Kasumi-1 (cell line): Measurements from ENCODE around the gene NLRC5.
"Not testable (repeated sequence)": the region's sequence is repeated elsewhere in the genome, so short reads cannot be mapped to it uniquely, and the experiment has no call there.

ENCODE experiments used
- DNase-seq, 2 experiments: peaks; one replicate each; lab custom pipeline; 2025; lab: John Stamatoyannopoulos, UW

Gene NLRC5

GRCh38 chr16:57044931-57045693 lies 55.8 kb downstream of the NLRC5 start:
- no peak for DNase-seq

- DNase-seq: peak; percentile 47 to 54
Observed at GRCh38 chr16:57045694-57046381, 56.5 kb downstream of the NLRC5 start.

DNA sequence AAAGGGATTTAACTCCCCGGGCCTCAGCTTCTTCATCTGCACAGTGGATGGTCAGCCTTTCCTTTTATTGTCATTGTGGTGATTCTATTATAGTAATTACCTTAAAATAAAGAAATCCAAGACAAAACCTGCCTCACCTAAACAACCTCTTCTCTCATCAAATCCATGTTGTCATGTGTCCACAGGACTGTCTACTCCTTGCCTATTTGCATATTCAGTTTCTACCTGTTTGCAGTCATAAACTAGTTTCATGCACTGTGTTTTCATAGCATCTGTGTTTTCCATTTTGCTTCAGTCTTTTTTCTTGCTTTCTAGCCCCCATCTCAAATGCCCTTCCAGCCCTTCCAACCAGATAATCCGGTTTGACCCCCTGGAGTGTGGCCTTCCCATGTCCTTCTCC lies 58.7 kb downstream of the NLRC5 start:
- DNase-seq: no peak

- no peak for DNase-seq
Observed at GRCh38 chr16:57049678-57050077, 60.3 kb downstream of the NLRC5 start.

GRCh38 chr16:57051696-57052228 lies 62.4 kb downstream of the NLRC5 start:
- DNase-seq: no peak

GRCh38 chr16:57053206-57053605 lies 63.8 kb downstream of the NLRC5 start:
- DNase-seq: no peak

GRCh38 chr16:57054338-57054737 lies 65.0 kb downstream of the NLRC5 start:
- no peak for DNase-seq

- no peak for DNase-seq
Observed at GRCh38 chr16:57054771-57055170, 65.4 kb downstream of the NLRC5 start.

GRCh38 chr16:57055671-57056070 lies 66.3 kb downstream of the NLRC5 start:
- no peak for DNase-seq

DNA sequence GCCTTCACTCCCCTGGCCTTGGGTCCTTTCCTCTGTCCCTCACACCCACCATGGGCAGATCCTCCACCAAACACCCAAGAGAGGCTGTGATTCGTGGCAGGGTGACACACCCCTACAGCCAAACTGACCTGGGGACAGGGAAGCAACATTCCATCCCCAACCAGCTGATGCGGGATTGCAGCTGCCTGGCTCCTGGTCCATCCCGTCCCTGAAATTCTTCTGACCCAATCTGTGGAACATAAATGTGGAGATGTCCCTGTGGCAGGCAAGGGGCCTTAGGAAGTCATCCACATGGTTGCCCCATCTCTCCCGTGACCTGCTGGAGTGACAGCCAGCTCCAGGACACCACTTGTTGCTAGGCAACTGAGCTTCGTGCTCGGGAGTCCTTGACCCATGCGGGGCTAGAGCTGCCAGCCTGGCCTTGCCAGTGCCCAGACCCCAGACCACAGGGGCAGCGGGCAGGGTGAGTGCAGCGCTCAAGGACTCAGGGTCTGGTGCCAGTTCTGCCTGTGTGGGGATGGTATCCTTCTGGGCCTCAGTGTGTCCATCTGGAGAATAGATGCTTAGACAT lies 69.0 kb downstream of the NLRC5 start:
- no peak for DNase-seq

GRCh38 chr16:57060323-57061083 lies 71.1 kb downstream of the NLRC5 start:
- DNase-seq: no peak

DNA sequence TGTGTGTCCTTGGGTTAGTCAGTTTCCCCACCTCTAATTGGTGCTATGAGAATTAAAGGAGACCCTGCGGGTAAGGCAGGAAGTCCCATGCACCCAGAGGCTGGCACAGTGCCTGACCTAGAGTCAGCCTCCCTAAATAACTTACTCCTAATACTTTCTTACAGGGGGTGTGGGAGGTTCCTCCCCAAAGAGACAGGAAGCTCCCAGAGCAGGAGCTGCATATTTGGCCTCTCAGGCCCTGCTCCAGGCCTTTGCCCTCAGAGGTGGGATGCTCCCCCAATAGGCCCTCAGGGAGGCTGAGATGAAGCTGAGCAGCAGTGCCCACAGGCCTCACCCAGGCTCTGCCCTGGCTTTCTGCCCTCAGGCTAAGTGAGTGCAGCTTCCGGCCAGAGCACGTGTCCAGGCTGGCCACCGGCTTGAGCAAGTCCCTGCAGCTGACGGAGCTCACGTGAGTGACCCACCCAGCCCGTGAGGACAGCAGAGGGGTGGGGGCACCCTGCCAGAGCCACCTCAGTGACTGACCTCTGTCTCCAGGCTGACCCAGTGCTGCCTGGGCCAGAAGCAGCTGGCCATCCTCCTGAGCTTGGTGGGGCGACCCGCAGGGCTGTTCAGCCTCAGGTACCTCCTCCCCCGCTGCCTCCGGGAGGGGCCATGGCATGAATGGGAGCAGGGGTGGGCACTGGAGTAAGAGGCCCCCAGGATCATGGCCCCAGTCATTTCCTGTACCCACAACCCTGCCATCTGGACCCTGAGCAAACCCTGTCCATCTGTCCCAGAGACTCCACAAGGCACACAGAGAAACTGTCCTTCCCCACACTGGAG lies 71.9 kb downstream of the NLRC5 start:
- peak; percentile 69 to 71 for DNase-seq

GRCh38 chr16:57062329-57062728 lies 73.0 kb downstream of the NLRC5 start:
- no peak for DNase-seq

DNA sequence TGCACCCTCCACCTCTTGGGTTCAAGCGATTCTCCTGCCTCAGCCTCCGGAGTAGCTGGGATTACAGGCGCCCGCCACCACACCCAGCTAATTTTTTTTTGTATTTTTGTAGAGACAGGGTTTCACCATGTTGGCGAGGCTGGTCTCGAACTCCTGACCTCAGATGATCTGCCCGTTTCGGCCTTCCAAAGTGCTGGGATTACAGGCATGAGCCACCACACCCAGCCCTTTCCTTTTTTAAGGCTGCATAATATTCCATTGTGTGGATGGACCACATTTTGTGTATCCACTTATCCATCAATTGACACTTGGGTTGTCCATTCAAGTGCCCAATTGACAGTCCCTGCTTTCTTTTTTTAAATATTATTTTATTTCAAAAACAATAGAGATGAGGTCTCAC lies 73.8 kb downstream of the NLRC5 start:
- not testable (repeated sequence) for DNase-seq

DNA sequence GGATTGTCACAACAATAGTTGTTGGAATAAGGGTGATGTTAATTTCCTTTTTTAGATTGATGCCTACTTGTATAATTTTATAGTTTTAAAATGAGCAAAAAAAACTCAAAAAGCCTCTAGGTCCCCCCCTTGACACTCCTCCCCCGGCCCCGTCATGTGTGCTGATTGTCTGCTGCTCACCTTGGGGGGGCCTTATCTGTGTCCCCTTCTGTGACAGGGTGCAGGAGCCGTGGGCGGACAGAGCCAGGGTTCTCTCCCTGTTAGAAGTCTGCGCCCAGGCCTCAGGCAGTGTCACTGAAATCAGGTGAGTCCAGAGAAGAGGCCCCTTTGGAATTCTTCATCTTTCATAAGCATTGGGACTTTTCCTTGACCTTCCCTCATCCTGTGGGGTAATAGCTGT lies 75.6 kb downstream of the NLRC5 start:
- DNase-seq: no peak

- no peak for DNase-seq
Observed at GRCh38 chr16:57066625-57067024, 77.3 kb downstream of the NLRC5 start.

DNA sequence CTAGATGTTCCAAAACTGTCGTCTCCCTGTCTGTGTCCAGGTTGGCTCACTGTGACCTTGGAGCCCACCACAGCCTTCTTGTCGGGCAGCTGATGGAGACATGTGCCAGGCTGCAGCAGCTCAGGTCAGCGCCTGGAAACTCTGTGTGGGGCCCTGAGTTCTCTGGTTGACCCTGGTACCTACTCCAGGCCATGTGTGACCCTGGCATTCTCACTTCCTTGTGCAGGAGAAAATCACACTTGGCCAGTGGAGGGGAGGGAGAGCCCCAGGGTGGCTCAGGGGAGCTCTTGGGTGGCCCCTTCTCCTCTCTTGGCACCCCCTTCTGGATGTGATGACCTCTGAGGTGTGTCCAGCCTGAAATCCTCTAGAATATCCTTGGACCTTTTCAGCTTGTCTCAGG lies 78.0 kb downstream of the NLRC5 start:
- DNase-seq: no peak

DNA sequence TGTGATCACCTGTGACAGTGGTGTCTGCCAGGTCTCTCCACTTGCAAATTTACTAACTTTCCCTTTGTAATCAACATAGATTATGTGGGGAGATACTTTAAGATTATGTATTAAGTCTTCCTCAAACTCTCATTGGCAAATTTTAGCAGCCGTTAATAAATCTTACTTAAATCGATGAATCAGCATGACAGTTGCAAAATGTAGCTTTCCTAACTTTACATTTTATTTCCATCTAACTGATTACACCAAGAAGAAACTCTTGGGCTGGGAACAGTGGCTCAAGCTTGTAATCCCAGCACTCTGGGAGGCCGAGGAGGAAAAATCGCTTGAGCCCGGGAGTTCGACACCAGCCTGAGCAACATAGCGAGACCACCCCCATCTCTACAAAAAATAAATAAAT lies 79.7 kb downstream of the NLRC5 start:
- no peak for DNase-seq

DNA sequence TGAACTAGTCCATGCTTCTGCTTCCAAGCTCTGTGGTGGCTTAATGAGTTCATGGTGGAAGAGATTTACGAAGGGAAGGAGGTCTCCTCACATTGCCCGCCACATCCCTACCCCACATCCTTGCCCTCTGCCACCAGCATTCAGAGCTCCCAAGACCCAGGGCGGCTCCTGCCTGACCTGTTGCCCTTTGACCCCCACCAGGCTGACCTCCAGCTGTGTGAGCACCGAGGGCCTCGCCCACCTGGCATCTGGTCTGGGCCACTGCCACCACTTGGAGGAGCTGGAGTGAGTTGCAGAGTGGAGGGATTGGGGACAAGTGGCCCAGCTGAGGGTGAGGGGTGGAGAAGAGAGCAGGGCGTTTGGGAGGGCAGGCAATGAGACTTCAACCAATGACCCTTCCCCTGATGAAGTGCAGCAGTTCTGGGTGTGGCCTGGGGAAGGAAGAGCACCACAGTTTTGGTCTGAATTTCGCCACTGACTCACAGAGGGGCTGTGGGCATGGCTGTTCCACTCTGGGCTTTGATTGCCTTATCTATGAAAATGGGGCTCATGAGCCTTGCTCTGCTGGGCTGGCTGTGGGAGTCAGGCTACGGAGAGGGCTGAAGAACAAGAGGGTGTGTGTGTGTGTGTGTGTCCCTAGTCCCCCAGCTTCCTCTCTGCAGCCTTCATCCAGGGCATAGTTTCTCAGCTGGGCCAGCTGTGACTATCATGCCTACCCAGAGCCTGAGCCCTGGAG lies 80.4 kb downstream of the NLRC5 start:
- no peak for DNase-seq

DNA sequence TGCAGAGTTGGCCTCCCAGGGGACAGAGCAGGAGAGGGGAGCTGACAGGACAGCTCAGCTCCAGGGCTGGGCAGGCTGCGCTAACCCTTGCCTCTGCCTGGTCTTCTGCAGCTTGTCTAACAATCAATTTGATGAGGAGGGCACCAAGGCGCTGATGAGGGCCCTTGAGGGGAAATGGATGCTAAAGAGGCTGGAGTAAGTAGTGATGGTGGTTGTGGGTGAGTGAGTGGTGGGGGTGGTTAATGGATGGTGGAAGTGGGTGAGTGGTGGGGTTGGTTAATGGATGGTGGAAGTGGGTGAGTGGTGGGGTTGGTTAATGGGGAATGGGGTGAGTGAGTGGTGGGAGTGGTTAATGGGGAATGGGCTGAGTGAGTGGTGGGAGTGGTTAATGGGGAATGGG lies 81.1 kb downstream of the NLRC5 start:
- DNase-seq: no peak
